SU-DHL-6 (cell line): Measurements from ENCODE around the gene CAPN9.

ENCODE experiments used
- EZH2phosphoT487 ChIP-seq: fragments of 200-600 bp; sonication (generic), shearing (Covaris generic); conservative IDR thresholded peaks from 2 replicates; pipeline ENCODE4 v1.6.1; 2018; ENCODE audit warnings: mild to moderate bottlenecking, antibody characterized with exemption, low read length, moderate library complexity, mixed read lengths
- TF ChIP-seq, protein P1 (sequence below): fragments of 200-600 bp; sonication (generic); IDR thresholded peaks from one replicate; pipeline ENCODE4 v1.5.1; 2017; ENCODE audit warnings: antibody characterized with exemption, mild to moderate bottlenecking, low read length, moderate library complexity; ENCODE audit not compliant: insufficient read depth, poor library complexity, severe bottlenecking

- TF ChIP-seq, protein P1, sequence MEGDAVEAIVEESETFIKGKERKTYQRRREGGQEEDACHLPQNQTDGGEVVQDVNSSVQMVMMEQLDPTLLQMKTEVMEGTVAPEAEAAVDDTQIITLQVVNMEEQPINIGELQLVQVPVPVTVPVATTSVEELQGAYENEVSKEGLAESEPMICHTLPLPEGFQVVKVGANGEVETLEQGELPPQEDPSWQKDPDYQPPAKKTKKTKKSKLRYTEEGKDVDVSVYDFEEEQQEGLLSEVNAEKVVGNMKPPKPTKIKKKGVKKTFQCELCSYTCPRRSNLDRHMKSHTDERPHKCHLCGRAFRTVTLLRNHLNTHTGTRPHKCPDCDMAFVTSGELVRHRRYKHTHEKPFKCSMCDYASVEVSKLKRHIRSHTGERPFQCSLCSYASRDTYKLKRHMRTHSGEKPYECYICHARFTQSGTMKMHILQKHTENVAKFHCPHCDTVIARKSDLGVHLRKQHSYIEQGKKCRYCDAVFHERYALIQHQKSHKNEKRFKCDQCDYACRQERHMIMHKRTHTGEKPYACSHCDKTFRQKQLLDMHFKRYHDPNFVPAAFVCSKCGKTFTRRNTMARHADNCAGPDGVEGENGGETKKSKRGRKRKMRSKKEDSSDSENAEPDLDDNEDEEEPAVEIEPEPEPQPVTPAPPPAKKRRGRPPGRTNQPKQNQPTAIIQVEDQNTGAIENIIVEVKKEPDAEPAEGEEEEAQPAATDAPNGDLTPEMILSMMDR: no peak
- TF ChIP-seq EZH2phosphoT487: no peak
These were observed 24.7 kb downstream of the CAPN9 start for GRCh38 chr1:230771773-230772354.
